ENCODE measurements around the gene RAB11FIP3. TPM values are rescaled to one million over a fixed set of nuclear protein-coding genes. Genes with fewer than 3 reads are reported as not detected.

The RAB11FIP3 gene
- total RNA-seq, 2 donors from 2014 or later, result 19.9 to 43.8 TPM

DNA sequence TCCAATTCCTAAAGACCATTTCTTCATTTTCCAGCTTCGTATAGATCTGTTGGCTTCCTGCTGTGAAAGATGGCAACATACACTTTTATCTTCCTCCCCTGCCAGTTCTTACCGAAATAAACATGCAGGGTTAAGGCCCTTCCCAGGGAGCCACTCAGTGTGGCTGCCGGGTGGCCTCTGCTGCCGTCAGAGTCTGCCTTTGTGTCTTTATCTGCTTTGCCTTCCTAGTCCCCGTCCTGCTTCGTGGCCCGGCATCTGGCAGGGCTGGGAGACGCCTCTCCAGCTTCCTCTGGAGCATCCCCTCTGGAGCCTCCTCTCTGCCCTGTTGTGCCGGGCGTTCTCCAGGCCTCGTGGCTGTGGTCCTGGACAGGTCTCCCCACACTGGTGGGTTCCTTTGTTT lies 71.8 kb downstream of the RAB11FIP3 start:
- H3K4me1 ChIP-seq, result no peaks in the 10 kb centered on the region
- no peak for DNase-seq (ENCODE audit: low spot score)
- no peak overlapping the region for H3K4me3 ChIP-seq
- peaks cover 4% of the 10 kb centered on the region for H3K36me3 ChIP-seq
- H3K27me3 ChIP-seq, result no peaks in the 10 kb centered on the region
- TF ChIP-seq, protein P1, sequence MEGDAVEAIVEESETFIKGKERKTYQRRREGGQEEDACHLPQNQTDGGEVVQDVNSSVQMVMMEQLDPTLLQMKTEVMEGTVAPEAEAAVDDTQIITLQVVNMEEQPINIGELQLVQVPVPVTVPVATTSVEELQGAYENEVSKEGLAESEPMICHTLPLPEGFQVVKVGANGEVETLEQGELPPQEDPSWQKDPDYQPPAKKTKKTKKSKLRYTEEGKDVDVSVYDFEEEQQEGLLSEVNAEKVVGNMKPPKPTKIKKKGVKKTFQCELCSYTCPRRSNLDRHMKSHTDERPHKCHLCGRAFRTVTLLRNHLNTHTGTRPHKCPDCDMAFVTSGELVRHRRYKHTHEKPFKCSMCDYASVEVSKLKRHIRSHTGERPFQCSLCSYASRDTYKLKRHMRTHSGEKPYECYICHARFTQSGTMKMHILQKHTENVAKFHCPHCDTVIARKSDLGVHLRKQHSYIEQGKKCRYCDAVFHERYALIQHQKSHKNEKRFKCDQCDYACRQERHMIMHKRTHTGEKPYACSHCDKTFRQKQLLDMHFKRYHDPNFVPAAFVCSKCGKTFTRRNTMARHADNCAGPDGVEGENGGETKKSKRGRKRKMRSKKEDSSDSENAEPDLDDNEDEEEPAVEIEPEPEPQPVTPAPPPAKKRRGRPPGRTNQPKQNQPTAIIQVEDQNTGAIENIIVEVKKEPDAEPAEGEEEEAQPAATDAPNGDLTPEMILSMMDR (IDR thresholded peaks at IDR 0.05), result no peak
- no peaks in the 10 kb centered on the region for H3K9me3 ChIP-seq
- no peak overlapping the region for H3K27ac ChIP-seq

DNA sequence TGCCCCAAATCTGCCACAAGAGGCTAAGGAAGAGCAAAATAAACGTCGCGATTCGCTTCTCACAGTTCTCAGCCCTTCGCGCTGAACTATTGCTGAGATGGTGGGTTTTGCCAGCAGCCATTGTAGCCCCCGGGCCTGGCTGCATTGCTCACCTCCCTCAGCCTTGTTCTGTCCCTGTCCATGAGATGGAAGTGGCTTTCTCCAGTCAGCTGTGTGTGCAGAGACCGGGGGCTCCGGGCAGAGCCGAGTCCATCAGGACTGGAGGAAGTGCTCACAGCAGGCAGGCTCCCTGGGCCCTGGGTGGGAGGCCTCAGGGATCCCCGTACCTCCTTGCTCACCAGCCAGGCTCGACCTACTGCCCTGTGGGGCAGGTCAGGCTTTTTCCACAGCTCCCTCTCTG lies 74.5 kb downstream of the RAB11FIP3 start:
- no peak for DNase-seq (ENCODE audit: low spot score)
- TF ChIP-seq, protein P1 (IDR thresholded peaks at IDR 0.05), result no peak
- no peak overlapping the region for H3K4me3 ChIP-seq
- H3K27me3 ChIP-seq, result no peaks in the 10 kb centered on the region
- no peaks in the 10 kb centered on the region for H3K9me3 ChIP-seq
- no peak overlapping the region for H3K27ac ChIP-seq
- peaks cover 4% of the 10 kb centered on the region for H3K36me3 ChIP-seq
- H3K4me1 ChIP-seq, result no peaks in the 10 kb centered on the region

DNA sequence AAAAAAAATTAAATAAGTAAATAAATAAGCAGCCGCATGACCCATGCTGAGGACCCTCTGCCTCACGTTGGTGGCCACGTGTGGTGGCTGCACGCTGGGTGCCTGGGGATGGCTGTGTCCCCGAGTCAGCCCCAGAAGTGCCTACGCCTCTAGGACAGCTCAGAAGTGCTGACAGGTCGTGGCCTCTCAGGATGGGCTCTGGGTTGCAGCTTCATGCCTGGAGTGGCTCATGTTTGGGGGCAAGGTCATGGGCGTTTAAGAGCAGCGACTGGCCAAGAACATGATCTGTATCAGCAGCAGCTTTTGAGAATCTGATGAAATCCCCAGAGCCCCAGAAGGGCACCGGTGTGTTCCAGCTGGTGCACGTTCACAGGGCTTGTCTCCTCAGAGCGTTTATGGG lies 75.3 kb downstream of the RAB11FIP3 start:
- Histone ChIP-seq H3K27me3 (no peaks in the 10 kb centered on the region), H3K4me3 (no peak overlapping the region), H3K4me1 (no peaks in the 10 kb centered on the region), H3K36me3 (peaks cover 4% of the 10 kb centered on the region), H3K9me3 (no peaks in the 10 kb centered on the region), H3K27ac (no peak overlapping the region)
- no peak for DNase-seq (ENCODE audit: low spot score)
- TF ChIP-seq, protein P1 (IDR thresholded peaks at IDR 0.05), result no peak

DNA sequence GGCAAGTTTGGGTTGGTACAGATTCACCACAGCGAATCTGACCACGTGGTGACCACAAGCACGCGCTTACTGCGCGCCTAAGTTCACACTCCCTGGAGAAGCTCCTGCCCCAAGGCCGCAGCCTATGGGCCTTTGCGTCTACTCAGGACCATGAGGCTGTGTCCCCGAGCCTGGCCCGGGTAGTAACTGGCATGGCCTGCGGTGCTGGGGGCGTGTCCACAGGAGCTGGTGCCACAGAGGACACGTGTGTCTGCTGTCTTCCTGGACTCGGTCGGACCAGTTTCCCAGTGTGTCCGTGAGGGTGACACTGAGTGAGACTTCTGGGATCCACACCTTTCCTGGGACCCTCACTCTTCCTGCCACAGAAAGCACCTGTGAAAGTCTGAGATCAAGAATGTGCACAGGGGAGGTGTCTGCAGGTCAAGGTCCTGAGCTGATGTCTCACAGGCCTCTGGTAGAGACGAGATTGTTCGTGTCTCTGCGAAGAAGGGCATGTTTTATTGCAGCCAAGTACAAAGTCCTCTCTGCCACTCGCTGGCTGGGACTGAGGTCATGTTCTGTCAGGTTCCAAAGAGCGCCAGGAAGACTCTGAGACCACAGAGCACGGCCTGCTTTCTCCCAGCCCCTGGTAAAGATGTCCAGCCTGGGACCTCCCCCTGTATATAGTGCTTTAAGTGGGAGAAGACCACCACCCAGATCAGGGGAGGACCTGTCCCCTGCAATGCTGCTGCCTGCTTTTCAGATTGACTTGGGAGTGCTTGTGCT lies 76.9 kb downstream of the RAB11FIP3 start:
- Histone ChIP-seq H3K36me3 (peaks cover 10% of the 10 kb centered on the region), H3K27ac (no peak overlapping the region), H3K9me3 (no peaks in the 10 kb centered on the region), H3K27me3 (no peaks in the 10 kb centered on the region), H3K4me3 (no peak overlapping the region), H3K4me1 (no peaks in the 10 kb centered on the region)
- TF ChIP-seq, protein P1 (IDR thresholded peaks at IDR 0.05), result no peak
- no peak for DNase-seq (ENCODE audit: low spot score)

- Histone ChIP-seq H3K36me3 (peaks cover 10% of the 10 kb centered on the region), H3K27ac (no peak overlapping the region), H3K9me3 (no peaks in the 10 kb centered on the region), H3K27me3 (no peaks in the 10 kb centered on the region), H3K4me1 (no peaks in the 10 kb centered on the region), H3K4me3 (no peak overlapping the region)
- TF ChIP-seq, protein P1 (IDR thresholded peaks at IDR 0.05), result no peak
- DNase-seq (ENCODE audit: low spot score), result no peak
These were observed 78.0 kb downstream of the RAB11FIP3 start for GRCh38 chr16:503150-504071.

Measured in right atrium auricular region (tissue), 2 donors.